NK-92 (cell line): ENCODE results near the gene SLC24A3.

Experiments used
- DNase-seq: peaks from one replicate; lab custom pipeline; 2025; ENCODE audit not compliant: unreplicated experiment; lab: John Stamatoyannopoulos, UW

The SLC24A3 gene

DNA sequence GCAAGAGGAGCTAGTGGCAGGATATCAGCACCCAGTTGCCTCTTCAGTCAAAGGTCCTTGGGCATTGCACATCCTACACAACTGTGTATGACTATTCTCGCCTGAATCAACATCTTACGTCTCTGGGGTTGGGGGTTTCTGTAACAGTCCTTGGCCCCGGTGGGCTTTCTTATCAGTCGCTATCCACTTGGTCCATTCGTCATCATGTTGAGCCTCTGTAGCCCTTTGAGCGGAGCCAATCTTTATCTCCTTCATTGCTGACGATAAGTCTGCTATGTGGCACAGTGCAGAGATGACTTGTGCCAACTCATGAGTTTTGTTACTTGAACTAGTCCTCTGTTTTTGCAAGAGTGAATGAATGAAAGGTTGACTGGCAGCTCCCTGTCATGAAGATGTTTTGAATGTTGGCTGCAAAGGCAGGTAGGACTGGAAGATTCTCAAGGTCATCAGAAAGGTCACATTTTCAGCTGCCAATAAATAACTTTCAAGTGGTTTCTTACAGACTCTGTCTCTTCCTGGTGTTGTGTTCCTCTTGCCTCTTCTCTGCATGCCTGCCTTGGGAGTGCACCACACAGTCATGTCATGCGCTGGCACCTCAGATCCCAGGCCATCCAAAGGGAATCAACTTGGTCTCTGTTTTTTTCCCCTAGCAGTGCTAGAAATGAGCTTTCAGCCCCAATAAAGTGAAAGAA is 238.9 kb downstream of the SLC24A3 start:
- no peak for DNase-seq

DNA sequence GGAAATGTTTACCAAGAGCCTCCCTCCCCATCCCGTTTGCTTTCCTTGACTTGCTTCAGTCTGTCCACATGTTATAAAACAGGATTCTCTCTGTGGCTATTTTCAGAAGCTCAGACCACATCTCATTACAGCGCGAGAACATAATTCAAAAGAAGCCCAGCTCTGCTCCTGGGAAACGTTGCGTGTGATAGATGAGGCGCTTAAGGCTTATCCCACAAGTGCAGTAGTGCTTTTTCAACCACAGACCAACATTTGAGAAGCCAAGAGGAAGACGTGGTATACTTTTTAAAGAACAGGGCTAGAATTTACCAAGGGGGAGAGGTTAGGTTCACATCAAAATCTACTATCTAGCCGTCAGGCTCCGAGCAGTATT is 239.5 kb downstream of the SLC24A3 start:
- no peak for DNase-seq

DNA sequence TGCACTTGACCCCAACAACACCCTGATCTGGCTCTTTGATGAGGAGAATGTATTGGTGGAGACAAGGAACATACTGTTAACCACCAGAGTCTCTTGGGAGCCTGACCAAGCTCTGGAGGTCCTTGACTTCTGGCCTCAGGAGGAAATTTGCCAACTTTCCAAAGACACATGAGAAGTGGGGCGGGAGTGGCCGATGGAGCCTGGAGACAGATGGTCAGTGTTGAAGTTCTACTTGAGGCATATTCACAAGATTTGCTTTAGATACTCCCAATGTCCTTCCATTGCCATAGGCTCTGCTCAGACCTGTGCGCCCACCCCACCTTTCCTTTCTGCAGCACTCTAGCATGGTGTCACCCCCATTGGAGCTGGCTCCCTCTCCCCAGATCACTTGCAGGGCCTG is 241.0 kb downstream of the SLC24A3 start:
- no peak for DNase-seq

- DNase-seq: no peak
These were observed 241.4 kb downstream of the SLC24A3 start for GRCh38 chr20:19453862-19454261.

GRCh38 chr20:19456595-19457395 is 244.4 kb downstream of the SLC24A3 start:
- no peak for DNase-seq

DNA sequence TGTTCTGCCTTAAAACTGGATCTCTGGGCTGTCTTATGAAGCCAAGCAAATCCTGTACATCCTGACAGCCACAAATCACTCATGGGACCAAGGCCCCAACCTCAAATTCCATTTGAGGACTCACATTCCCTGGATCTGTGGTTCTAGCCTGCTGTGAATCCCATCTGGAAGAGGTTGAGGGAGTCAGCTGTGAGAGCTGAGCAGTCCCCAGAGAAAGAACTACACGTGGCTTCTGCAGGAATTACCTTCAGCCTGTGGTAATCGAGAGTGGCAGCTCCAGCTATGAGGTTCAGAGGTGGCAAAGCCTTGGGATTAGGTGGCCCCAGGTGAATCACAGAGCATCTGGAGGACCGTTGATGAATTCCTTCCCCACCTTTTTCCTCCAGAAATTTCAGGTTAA is 245.2 kb downstream of the SLC24A3 start:
- DNase-seq: no peak

- no peak for DNase-seq
These were observed 247.9 kb downstream of the SLC24A3 start for GRCh38 chr20:19460386-19460785.

DNA sequence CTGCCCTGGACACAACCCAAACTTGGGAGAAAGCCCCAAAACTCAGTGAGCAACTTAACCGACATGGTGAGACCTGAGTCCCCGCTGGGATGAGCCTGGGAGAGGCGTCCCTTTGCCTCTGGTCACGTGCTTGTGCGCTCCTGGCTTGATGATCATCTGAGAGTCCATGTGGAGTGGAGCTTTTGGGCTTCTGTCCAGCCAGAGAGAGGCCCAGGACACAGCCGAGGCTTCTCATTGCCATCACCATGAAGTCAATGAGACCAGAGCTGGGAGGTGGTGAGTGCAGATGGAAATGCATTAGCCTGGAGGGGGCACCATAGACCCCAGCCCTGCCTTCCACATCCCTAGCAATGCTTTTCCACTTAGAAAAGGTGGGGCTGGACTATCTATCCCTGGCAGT is 250.0 kb downstream of the SLC24A3 start:
- DNase-seq: no peak

DNA sequence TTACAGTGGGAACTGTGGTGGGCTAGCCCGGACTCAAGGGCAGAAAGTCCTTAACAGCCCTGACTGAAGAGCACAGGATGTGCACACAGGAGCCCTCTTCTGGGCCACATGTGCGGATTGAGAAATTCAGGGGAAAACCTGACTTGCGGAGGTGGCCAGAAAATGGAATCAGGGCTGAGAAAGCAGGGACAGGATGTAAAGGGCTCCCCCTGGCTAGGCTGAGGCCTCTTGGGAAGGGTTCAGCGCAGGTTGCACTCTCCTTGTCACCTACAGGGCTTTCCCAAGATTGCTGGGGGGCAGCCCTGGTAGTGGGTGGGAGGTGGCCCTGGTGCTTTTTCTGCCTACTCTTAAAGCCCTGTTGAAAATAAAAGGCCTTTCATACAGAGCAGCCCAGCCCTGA is 251.2 kb downstream of the SLC24A3 start:
- no peak for DNase-seq

DNA sequence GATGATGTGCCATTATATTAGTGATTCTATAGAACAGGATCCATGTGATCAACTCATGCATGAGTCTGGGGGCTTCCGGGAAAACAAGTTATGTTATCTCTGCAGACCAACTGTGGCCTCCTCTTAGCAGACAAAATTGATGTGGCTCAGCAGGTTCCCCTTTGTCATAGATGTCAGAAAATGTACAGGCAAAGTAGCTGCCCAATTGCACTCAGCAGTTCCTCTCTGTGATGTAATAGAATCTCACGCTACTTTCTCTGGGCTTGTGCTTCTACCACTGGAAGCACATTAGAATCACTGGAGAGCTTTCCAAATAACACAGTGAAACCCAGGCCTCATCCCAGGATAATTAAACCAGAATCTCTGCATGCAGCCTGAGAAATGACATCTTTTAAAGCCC is 253.1 kb downstream of the SLC24A3 start:
- no peak for DNase-seq

- no peak for DNase-seq
These were observed 253.9 kb downstream of the SLC24A3 start for GRCh38 chr20:19466206-19466928.

DNA sequence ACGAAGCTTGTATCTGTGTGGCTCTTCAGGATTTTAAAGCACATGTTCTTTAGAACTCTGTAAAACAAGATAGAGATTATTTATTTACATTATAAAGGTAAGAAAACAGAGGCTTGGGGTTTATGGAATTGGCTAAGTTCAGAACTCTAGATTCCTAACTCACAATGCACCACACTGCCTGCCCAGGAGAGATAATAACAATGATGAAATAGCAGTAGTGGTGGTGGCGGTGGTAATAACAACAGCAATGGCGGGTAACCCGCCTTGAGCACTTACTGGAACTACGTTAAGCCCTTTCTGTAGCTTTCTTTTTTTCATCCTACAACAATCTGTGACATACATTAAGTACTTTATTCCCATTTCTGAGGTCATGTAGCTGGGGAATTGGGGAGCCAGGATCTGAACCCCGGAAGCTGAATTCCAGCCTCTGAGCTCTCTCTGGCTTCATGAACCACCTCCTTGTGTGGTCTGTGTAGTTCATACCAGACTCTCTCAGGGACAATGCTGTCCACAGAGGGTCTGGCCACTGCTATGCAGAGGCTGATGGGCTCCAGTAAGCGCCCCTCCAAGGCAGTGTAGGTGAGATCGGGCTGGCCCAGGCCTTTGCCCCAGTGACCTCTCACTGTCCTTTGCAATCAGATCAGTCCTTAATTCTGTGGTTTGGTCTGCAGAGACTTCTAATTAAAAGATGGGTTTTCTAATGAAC is 260.9 kb downstream of the SLC24A3 start:
- no peak for DNase-seq

DNA sequence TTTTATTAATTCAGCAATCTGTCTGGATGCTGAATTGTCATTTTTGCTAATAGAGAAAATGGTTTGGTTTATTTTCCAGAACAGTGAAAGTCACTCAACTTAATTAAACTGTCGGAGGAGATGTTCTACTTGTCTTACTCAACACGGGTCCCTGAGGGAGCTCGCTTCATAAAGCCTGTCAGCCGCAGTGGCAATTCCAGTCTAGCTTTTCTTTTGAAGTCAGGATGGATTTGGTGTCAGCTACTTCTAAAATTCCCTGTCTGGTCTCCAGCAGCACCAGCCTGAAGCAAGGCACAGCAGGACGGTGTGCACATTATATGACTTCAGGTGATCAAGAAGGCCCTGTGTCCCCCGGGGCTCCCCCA is 261.5 kb downstream of the SLC24A3 start:
- no peak for DNase-seq

- no peak for DNase-seq
These were observed 266.0 kb downstream of the SLC24A3 start for GRCh38 chr20:19478320-19478895.

DNA sequence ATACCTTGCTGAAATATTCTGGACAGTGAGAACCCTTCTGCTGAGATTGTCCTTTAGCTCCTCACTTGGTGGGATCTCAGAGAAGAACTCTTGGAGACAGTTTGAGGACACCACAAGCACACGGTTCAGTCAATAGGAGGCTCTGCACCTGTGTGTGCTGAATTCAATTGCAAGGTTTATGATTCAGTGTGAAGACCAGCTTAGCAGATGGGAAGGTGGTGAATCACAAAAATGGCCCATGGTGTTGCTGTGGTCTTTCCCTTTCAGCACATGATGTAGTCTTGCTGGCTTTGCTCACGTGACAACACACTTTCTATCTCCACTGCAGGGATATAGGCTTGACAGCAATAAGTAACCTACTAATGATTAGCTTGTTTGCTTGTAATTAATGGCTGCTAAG is 270.3 kb downstream of the SLC24A3 start:
- DNase-seq: no peak

DNA sequence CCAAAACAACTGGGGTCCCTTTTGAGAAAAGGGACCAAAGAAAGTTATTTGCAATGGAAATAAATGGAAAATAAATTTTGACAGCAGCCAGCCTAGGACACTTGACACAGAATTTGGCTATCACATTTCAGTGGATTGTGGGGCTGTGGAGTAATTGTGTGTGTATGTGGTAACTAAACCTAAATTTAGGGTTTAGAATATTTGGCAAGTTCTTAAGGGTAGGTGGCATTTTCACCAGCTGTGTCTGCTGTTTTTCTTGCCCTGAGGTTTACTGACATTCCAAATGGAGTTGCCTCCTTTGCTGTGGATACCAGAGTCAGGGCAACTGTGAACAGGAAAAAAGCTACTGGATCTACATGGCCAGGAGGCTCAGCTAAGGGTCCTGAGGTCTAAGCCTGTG is 270.9 kb downstream of the SLC24A3 start:
- no peak for DNase-seq

DNA sequence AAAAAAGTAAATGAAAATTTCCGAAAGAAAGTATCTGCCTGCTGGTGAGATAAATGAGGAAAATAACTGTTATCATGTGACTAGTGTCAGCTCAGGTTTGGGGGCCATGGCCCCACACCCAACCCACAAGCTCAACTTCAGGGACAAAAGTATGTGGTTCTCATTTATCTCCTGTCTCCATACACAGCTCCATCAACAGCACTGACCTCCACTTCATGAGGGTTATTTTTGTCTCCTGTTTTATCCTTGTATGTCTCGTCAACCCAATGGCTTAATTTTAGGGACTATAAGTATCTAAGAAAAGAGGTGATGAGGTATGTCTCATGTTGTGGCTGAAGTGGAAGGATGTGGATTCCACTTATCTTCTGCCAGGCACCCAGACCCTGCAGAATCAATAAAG is 274.0 kb downstream of the SLC24A3 start:
- no peak for DNase-seq

- DNase-seq: no peak
These were observed 275.0 kb downstream of the SLC24A3 start for GRCh38 chr20:19487420-19487819.

GRCh38 chr20:19491241-19491640 is 278.8 kb downstream of the SLC24A3 start:
- DNase-seq: no peak

DNA sequence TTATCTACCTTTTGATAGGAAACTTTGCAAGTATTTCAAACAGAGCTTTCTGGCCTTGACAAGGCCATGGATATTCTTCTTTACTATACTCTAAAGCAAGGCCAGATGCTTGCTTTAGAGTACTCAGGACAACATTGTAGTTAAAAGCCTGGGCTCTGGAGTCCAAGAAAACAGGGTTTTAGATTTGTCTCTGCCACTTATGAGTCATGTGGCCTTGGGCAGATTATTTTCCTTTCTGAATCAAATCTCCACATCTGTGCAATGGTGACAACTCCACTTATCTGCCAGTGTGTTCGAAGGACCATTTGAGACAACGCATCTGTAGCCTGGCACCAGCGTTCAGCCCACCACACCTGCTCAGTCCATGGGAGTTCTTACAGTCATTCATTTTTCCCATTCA is 279.7 kb downstream of the SLC24A3 start:
- no peak for DNase-seq

GRCh38 chr20:19492687-19493336 is 280.4 kb downstream of the SLC24A3 start:
- DNase-seq: no peak
